Tongue (tissue), 2 donors: Measurements from ENCODE around the gene TMA7. TPM values are rescaled to one million over a fixed set of nuclear protein-coding genes. Genes with fewer than 3 reads are reported as not detected.
"Not testable (repeated sequence)": the region's sequence is repeated elsewhere in the genome, so short reads cannot be mapped to it uniquely, and the experiment has no call there.

ENCODE experiments used
- DNase-seq: peaks from one replicate; pipeline ENCODE4 v3.0.0-alpha.2; 2015
- total RNA-seq: library from RNA; depleted of rRNA; stranded (reverse); fragments of >200 nt; gene quantifications from one replicate; pipeline ENCODE4 v1.2.3, GENCODE V29; 2014

TMA7 gene
- total RNA-seq = 188 TPM

DNA sequence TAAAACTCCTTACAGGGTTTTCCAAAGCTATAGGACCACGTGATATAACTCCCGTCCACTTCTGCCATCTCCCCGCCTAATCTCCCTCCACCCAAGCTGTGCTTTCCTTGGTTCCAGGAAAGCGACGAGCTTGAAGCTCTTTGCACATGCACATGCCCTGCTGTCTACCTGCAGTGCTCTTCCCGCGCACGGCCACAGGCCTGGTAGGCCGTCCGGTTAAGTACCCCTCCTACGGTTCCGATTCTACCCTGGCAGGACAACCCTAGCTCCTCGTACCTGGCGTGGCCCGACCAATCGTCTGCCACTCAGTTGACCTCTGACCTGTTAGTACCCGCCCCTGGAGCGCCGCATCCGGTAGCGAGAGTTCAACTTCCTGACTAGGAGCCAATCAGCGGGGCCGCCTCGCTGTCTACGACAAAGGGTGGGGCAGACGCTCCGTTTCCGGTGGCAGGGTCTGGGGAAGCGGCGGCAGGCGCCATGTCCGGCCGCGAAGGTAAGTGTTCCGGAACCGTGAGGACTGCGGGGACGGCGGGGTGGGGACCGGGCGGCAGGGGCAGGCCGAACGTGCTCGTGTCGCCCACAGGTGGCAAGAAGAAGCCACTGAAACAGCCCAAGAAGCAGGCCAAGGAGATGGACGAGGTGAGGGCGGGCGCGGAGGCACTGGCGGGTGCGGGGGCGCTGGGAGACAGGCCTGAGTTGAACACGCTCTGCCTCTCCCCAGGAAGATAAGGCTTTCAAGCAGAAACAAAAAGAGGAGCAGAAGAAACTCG is at the start of gene TMA7, which contains the start of gene CCDC51:
Gene TMA7, plus strand, starts transcription at position 438 of the 770 bp plus-strand sequence. Its CDS starts 40 bp downstream, at position 478.
Gene CCDC51, minus strand, starts transcription at position 300 of the 770 bp plus-strand sequence. CDS start 4,991 bp downstream, outside the sequence.
- DNase-seq = peak; percentile 99

DNA sequence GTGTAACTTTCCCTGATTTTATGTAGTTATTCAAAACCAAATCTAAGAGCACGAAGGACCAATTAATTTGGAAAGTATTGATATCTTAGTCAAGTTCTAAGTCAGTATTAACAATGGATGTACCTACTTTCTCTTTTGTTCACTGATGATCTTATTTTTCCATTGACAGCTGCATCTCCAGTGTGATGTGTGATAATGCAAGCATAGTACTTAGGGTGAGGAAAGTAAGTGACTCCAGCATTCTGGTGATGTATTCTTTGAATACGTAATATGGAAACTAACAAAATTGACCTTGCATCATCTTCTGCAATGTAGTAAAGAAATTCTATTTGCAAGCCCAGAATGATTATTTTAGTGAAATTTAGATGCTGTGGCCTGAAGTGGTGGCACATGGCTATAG is 45.7 kb upstream of the TMA7 start:
- no peak for DNase-seq

DNA sequence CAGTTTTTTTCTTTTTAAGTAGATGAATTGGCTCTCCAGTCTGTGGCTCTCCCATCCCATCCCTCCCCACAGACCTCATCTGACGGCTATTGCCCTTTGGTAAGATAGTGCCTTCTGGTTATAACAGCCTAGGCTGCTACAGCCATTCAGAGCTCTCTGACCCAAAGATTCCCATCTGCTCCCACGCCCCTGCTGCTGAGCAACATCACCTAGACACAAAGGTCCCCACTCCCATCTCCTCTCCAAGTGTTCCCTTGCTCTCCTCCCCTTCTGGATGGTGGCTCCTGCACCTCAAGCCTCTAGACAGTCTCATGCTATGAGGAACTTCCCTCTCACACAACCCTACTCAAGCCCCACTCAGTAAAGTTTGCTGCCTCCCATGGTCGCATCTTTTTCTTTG is 44.3 kb upstream of the TMA7 start:
- no peak for DNase-seq

DNA sequence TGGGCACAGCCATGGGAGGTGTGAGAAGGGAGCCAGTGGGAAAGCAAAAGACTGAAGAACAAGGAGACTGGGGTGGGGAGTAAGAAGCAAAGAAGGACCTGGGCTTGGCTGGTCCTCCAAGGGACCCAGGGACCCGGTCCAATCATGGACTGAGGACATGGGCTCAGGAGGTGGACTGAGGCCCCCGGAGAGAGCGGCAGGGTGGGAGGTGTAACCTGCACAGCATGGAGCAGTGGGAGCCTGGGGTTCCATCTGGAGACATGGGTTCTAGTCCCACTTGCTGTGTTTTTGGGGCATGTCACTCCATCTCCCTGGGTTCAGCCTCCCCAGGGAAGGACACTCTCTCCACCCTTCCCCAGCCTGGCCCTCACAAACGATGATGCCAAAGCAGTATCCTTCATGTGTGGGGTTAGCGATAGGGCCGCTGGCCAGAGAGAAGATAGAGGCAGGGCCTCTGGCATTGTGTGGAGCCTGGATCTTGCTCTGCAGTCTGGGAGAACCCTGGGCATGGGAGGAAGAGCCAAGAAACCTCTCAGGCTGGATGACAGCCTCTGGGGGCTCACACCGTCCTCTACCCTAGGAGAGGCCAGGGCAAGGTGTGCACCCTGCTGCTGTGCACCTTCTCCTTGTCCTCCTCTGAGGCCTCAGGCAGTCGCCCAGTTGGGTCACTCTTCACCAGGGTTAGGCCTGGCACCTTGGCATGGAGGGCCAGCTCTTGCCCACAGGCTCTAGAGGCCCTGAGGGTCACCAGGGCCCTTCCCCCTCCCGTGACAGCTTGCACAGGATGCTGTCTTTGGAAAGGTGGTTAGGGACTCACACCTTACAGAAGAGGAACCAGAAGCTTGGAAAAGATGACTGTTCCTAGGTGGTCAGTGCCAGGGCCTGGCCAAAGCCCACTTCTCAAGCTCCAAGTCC is 42.0 kb upstream of the TMA7 start:
- no peak for DNase-seq

DNA sequence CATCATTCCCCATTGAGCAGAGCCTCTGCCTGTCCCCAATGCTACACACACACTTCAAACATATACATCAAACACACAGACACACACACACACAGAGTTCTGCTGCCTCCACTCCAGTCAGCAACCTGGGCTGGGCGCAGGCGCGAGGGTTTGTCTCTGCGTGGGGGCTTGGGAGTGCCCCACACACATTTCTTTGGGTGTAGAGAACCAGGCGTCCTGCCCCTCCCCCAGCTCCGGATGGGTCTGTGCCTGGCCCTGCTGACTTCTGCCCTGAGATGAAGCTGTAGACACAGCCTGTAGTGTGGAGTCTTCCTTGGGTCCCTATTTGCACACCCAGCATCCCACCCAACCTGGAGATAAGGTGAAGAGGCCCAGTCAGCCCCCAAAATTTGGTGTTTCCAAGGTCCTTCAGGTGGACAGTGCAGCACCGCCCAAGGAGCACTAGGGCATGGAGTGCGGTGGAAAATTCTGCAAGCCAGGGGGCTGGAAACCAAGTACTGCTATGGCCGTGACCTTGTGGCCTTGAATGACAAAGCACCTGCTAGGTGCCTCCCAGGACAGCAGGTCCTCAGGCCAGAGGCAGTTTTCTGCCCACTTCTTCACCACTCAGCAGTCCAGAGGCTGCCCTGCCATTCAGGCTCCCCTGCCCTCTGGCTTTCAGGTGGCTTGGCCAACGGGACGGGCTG is 41.2 kb upstream of the TMA7 start:
- DNase-seq = no peak

DNA sequence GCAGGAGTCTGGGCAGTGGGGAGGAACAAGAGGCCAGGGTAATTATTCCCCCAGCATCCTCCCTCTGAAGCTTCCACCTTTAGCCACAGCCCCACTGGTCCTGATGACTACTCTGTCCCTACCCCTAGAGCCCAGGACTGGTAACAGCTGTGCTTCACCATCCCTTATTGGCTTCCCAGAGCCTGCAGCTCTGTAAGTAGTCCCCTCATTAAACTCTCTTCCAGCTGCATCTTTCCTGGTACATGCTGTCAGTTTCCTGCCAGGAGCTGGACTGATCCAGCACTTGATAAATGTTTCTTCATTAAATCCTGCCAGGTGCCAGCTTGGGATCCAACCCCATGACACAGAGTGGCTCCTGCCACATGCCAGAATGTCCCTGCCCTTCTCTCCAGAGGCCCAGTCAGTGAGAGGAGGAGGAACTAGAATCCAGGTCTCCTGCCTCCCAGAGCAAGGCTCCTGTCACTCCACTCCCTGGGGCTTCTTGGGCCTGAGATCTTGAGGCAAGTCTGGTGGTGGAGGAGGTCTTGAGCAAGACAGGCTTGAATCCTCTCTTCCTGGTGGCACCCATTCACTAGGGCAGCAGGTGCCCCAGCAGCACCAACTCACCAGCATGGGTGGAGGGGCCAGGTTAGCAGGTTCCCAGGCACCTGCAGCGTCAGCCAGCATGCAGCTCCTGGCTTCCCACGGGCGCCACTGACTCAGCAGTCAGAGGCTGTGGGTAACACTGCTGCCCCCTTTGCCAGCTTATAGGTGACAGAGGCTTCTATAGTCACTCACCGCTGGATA is 40.5 kb upstream of the TMA7 start:
- no peak for DNase-seq

DNA sequence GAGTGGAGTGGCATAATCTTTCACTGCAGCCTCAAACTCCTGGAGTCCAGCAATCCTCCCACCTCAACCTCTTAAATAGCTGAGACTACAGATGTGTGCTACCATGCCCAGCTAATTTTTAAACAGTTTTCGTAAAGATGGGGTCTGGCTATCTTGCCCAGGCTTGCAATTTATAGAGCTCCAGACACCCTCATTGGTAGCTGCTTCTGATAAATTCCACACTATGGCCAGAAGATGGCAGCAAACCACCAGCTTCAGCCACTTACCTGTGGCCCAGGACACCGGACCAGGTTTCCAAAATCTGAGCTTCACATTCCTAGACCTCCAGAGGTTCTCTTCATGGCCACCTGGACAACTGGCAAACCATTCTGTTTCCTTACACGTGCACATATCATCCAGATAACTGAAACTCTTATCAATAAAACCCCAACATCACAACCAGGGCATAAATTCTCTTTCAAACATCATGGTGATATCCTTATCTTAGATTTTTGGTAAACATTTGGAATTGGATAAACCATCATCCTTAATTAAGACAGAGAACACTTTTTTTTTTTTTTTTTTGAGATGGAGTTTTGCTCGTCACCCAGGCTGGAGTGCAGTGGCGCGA is 39.1 kb upstream of the TMA7 start:
- peak; percentile 84 for DNase-seq

DNA sequence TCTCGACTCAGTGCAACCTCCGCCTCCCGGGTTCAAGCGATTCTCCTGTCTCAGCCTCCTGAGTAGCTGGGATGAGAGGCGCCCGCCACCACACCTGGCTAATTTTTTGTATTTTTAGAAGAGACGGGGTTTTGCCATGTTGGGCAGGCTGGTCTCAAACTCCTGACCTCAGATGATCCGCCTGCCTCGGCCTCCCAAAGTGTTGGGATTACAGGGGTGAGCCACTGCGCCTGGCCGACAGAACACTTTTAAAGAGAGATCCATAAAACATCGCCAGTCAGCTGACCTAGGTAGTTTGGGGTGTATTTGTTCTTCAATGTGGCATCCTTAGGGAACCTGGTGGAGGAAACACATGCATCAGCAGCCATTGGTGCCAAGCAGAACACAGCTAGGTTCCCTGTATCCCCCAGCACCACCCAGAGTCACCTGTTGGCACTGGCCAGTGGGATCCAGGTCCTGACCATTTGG is 38.6 kb upstream of the TMA7 start:
- DNase-seq = not testable (repeated sequence)

DNA sequence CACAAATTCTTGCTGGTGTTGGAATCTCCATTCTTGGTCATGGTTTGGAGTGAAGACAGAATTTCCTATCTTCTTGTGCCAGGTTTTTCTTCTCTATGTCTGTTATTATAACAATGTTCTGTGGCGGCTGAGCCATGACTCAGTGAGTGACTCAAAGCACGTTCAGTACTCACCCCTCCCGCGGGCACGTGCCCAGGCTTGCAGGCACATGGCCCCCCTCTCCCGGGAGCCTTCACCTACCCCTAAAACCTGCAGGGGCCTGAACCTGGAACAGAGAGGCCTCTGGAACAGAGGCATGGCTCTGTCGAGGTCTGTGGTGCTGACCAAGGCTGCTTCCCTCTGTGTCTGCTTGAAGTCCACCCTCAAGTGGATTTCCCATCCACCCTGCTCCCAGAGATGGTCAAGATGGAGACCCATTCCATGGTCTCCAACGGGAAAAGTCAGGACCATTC is 37.8 kb upstream of the TMA7 start:
- DNase-seq = peak; percentile 16

DNA sequence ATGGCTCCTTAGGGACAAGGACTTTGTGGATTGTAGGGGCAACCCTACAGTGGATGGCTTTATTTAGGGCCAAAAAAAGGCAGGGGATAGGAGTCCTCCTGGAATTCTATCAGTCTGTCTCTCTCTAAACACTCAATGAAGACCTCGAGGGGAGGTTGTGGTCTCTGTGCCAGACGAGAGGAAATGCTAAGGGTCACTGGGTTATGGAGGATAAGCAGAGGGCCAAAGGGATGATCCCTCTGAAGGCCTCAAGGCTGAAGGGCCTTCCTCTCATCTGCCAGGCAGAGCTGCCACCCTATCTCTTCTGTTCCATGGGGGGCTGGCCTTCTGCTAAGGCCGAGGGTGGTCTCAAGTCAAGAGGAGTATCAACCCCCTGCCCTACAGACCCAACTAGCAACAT is 37.1 kb upstream of the TMA7 start:
- no peak for DNase-seq

DNA sequence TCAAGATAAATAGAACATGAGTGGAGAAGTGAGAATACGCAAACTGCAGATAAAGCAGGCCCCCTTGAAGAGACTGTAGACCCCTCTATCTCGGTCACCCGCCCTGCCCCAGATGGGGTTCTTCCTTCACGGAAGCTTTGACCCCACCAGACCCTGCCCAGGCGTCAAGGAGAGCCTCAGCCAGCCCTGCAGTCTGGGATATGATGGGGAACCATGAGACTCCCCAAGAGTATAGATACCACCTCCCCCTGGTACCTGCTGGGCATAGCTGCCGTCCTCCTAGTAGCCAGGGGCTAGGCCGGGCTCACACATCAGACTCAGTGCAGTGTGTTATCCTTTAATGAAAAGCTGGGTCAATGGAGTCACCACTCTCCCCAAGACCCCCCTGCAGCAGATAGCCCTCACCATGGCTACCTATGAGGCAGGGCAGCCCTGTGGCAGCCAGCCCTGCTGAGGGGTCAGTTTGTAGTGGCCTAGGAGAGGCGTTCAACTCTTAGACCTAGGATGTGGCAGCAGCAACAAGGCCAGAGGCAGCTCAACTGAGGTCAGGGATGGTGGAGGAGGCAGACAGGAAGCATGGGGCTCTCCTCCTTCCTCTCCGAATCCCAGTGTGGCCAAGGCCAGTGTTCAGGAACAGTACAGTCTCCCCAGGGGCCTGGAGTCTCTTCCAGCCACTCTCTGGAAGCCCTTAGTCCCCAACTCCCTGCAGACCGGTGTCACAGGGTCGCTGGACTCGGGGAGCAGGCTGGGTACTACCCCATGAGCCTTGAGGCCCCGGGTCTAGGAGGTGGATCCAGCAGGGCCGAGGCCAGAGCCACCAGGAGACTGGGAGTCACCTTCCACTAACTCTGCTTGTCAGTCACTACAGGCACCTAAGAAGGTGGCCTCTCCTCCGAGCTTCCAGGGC is 36.3 kb upstream of the TMA7 start:
- DNase-seq = no peak

DNA sequence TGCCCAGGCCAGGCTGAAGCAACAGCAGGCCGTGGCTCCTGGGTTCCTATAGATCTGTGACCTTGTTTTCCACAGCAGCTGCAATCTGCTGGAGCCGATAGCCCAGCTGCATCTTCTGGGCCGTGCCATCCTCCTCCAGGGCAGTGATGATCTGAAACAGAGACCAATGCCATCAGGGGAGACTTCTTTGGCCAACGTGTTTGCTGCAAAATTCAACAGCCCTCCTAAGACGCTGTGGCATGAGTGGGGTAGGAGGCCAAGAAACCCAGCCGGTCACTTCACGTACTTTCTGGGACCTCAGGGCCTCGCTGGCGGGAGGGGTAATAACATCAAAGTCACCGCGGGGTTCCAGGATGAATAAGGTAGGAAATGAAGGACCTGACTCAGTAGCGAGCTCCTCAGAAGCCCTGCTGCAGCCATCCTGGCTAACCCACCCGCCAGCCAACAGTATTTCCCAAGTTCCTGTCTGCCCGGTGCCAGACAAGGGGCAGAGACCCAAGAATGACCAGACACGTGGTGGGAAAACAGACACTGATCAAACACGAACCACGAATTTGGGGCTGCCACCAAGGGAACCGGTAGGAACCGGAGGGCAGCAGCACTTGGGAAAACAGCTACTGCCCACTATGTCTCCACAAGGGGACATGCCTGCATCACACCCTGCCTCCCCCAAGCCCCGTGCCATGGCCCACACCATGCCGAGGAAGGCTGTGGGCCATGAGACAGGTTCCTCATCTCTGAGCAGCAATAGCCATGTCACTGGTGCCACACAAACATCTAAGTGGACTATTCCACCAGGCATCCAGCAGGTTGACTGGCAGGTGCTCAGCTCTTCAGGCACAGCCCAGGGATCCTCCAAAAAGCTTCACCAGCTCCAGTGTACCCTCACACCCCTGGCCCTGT is 35.4 kb upstream of the TMA7 start:
- DNase-seq = no peak

DNA sequence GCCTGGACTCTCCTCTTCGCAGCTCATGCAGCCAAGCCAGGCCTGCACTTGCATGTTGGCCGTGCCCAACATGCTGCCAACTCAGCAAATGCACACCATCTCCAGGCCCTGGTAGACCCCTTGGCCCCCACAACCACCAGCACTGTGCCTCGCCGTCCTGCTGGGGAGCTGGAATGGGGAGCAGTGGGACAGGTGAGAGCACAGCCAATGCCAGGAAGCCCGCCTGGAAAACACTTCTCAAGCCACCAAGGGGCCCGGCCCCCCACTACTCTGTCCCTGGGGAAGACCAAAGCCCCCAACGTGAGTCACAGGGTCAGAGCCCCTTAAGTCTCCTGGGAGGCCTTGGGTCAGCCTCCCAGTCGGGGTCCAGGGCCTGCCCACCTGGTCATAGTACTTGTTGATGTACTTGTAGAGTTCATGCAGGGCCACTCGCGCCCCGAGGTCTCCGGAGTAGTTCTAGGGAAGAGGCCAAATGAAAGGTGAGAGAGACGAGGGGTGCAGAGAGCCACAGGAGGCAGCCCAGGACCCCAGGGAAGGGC is 34.6 kb upstream of the TMA7 start:
- no peak for DNase-seq

DNA sequence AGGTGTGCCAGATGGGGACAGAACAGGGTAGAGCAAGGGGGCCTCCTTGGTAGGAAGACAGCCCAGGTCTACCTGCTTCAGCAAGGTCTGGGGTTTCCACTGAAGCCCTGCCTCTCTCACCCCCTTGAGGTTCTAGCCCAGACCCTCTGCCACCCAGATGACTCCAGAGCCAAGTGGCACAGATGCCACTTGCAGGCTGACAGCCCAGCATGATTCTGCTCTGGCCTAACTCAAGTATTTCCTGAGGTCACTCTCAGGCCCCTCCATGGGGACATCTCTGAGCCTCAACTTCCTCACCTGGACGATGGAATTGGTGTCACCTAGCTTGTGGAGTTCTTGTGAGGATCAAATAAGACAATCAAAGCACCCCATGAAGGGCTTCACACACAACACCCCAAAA is 34.1 kb upstream of the TMA7 start:
- no peak for DNase-seq

DNA sequence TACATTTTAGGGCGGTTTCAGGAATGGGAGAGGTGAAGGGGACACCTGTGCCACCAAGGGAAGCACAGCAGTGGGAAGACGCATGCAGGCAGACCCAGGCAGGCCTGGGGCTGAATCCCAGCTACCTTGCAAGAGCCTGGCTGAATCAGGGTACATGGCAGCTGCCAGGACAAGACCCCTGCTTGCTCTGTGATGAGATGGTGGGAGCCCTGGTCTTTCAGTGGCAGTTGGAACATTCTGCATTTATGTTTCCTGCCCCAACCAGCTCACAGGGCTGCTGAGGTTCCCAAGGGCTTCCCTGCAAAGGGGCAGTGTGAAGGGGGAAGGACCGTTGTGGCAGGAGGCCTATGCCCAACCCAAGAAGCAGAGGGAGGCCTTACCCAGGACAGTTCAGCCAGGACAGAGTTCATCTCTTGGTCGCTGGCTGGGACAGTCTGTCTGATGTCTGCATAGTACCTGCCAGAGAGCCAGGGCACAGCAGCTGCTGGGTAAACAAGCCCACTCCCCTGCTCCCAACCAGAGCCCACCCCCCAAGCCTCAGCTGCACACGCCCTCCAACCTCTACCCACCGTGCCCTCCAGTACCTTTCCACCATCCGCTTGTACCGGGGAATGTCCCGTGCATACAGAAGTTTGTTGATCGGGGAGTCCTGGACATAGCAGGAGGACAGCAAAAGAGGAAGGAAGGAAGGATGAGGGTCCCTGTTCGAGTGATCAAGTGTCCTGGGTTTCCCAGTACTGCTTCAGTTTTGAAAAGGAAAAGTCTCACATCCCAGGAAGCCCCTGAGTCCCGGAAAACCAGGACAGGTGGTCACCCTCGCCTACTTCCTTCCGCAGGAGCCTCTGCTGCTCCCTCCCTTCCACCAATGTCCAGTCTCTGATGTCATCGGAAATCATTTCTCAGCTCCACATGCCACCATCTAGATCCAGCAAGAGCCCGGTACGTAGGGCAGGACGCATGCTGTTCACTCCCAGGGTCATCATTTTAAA is 33.3 kb upstream of the TMA7 start:
- no peak for DNase-seq

DNA sequence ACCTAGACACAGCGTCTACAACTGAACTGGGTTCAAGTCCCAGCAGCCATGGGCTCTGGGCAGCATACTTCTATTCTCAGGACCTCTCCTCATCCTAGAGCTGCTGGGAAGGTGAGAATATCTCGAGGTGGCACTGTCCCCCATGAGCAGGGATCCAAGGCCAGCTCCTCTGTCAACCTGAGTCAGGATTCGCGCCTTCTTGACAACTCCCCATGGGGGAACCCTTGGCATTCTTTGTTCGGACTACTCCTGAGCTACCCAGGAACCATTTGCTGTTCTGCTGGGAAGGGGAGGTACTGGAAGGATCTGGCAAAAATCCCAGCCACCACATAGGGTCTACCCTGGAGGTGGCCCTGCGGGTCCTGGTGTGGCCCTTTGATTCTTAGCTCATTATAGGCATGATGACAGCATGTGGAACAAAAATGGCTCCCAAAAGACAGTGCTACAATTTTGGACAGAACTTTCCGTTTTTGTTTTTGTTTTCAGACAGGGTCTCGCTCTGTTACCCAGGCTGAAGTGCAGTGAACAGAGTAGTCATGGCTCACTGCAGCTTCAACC is 32.4 kb upstream of the TMA7 start:
- no peak for DNase-seq

DNA sequence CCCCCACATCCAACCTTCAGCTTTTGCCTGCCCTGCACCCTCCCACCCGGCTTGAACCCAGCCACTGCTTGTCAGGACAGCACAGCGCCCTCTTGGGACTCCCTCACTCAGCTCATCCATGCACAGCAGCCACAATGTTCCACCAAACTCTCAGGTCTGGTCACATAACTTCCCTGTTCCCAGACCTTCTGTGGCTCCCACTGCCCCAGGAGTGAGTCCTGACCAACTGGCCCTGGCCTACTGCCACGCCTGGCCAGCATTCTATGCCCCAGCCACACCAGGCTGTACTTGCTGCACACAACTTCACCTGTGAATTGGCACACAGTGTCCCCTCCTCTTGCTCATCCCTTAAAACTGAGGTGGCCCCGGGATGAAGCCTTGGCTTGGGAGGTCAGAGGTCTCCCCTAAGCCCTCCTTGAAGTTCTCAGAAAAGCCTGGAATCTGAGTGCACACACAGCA is 31.2 kb upstream of the TMA7 start:
- DNase-seq = no peak
